HG02970 (cell line): ENCODE results near the gene HOXB3.

Experiments used
- ATAC-seq: cut with Tn5 transposase; IDR thresholded peaks from one replicate; pipeline ENCODE4 v1.9.1; 2021; ENCODE audit warnings: mild to moderate bottlenecking, moderate library complexity, moderate number of reproducible peaks; ENCODE audit not compliant: unreplicated experiment, low FRiP score

HOXB3 gene

DNA sequence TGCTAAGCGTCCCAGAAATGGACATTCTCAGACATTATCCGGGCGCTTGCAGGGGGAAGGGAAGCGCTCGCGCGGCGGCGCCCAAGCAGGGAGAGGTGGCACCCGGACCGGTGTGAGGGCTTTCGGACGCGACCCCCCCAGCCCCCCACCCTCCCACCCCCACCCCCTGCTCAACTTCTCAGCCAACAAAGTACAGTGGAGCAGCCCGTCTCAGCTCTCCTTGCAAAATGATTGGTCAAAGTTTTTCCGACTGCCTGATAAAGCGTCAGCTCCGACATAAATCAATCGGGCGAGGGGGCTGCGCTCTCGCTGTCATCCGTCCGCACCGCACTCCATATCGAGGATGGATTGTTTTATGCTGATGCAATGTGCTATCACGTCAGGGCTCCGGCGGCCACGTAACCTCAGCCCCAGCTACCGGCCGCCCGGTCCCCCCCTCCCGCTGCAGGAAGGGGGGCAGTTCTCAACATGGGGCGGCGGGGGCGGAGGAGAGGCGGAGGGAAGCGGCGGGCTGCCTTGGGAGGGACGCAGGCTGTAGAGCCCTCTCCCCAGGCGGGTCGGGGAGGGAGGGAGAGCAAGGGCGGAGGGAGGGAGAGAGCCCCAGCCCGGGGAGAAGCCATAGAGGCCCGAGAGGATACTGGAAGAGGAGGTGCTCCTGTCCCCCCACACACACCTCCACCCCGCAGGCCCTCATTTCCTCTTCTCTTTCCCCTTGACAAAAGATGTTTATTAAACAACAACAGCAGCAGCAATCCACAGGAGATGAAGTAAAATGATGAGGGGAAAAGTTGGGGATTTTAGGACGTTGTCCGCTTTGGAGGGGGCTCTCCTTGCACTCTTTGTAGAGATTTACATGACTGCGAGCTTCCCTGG lies 36.4 kb upstream of the HOXB3 start, which contains the start of gene HOXB9:
TSS of gene HOXB9 (minus strand) at position 114 of the 873 bp plus-strand sequence. CDS start at position 25, 89 bp downstream.
- no peak for ATAC-seq

DNA sequence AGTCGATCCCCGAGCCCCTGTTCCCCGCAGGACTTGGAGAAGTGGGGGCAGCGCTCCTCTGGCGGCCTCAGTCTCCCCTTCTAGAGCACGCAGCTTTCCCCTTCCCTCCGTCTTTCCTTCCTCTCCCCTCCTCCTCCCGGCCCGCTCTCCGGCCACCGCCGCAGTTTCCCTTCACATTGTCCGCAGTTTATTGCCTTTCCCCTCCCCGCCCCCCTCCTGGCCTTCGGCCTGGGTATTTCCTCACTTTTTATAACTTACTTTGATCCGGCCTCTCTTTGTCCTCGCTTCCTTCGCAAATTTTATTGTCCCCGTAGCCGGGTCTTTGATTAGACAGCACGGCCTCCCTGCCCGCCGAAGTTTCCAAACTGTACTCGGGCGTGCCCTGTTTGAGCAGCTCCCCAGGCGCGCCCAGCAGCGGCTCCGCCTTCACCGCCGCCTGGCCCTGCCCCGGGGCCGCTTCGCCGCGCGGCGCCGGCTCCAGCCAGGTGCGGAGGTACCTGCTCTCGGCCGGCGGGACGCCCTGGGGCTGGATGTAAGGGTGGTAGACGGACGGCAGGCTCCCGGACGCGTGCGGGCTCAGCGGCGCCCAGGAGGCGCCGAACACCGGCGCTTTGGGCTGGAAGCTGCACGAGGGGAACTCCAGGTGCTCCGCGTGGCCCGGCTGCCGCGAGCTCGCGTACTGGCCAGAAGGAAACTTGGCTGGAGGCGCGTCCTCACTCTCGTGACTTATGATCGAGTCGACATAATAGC lies 35.6 kb upstream of the HOXB3 start:
- ATAC-seq = no peak

- ATAC-seq = no peak
These were observed 34.8 kb upstream of the HOXB3 start for GRCh38 chr17:48624544-48625494.

DNA sequence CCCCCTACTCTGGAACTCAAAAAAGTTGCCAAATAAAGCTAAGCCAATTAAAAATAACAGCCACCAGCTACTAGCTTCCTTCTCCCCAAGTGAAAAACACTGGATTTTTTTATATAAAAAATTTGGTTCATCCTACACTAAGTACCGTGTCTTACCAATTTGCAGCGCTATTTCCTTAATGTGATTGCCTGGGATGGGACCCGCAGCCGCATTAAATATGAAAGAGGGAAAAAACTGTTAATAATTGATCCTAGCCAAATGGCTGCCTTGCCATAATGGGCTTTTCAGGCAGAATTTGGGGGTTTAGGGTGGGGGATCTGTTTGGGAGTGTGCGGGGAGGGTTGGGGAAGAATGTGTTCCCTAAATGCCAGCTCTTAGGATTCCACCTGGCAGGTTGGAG lies 34.1 kb upstream of the HOXB3 start:
- no peak for ATAC-seq

DNA sequence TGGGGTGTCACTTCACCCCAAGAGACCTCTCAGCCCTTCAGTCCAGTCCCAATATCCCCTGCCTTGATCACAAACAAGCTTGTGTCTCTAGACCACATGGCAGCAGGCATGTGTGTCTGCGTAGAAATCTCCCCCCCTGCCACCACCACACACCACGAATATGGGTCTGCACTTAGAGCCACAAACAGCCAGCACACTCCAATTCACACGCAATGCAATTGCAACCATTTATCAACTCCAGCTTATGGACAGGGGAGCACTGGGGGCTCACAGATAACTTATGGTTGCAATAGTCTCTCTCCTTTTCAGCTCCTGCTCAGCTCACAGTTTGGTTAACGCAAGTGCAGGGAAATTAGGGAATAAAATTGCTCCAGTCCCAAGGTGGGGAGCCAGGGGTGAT lies 33.5 kb upstream of the HOXB3 start:
- ATAC-seq = no peak

GRCh38 chr17:48622857-48623256 lies 32.8 kb upstream of the HOXB3 start:
- ATAC-seq = no peak

- ATAC-seq = no peak
These were observed 31.7 kb upstream of the HOXB3 start for GRCh38 chr17:48621410-48622392.

DNA sequence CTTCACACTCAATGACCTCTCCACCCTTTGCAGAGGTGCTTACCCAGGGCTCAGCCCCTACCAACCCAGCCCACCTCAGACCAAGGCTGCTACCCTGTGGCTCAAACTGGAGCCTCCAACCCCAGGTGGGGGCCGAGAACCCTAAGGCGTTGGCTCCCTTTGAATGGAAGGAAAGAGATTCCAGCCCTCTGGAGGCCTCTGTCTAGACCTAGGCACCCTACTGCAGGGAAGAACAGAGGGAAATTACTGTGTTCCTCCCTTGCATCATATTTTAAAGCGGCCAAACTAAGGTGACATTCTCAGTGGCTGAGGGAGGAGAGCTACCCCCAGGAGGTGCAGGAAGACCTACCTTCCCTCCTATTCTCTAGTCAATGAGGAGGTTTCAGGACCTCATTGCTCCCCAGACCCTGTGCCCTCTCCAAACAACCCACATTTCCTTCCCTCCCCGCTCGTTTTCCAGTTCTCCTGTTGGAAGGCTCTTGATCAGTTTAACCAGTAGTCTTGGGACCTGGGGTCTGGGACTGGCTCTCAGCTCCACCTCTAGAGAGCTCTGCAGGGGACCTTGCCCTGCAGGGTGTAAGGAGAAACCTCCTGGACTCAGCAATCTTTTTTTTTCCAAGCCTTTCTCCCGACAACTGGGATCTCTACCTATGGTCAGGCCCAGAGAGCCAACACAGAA lies 30.6 kb upstream of the HOXB3 start:
- no peak for ATAC-seq

- no peak for ATAC-seq
These were observed 29.9 kb upstream of the HOXB3 start for GRCh38 chr17:48619826-48620449.

DNA sequence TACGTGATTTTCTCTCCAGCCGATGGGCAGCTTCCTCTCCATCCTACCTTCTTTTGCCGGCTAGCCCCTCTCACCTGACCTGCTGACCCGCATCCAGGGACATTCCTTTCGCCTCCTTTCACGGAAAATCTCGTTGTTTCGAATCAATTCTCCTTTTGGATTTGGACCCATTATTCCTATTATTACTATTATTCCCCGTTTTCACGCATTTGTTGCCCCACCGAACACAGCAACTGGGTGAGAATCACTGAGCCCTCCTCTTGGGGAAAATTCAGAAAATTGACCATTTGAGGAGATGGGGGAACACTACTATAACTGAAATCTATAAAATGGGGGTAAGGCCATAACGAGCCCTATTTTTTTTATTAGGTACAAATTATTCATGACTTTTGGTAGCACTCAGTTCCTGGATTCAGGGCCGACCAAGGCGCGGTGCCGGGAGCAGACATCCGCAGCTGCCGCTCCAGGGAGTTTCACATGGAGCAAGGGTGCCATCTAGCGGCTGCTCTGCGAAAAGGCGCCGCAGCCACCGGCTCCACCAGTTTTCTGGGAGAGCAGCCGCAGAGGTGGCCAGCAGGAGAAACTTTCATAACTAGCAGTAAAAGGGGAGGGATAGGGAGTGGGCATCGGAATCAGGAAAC lies 28.3 kb upstream of the HOXB3 start:
- no peak for ATAC-seq

- no peak for ATAC-seq
These were observed 27.6 kb upstream of the HOXB3 start for GRCh38 chr17:48617471-48618255.

GRCh38 chr17:48616717-48617470 lies 26.9 kb upstream of the HOXB3 start:
- no peak for ATAC-seq

- no peak for ATAC-seq
These were observed 26.1 kb upstream of the HOXB3 start for GRCh38 chr17:48615963-48616716.

- no peak for ATAC-seq
These were observed 25.3 kb upstream of the HOXB3 start, which contains the start of gene HOXB8 for GRCh38 chr17:48615047-48615962. Gene HOXB8 (minus strand): TSS chr17:48615292. CDS start chr17:48614704, 588 bp downstream.
